Glutamatergic neuron (in vitro differentiated cells): ENCODE measurements around the gene RAN. TPM values are rescaled to one million over a fixed set of nuclear protein-coding genes. Genes with fewer than 3 reads are reported as not detected.

Experiments
- DNase-seq: peaks from one replicate; pipeline ENCODE4 v3.0.0; 2022
- H3K27ac Mint-ChIP-seq: one replicate; pipeline ENCODE4 v1.8.0; 2020; ENCODE audit warnings: mild to moderate bottlenecking, mixed read lengths, inconsistent platforms; ENCODE audit not compliant: unreplicated experiment
- H3K27me3 Mint-ChIP-seq: one replicate; pipeline ENCODE4 v1.8.0; 2020; ENCODE audit warnings: mild to moderate bottlenecking, moderate library complexity, mixed read lengths, inconsistent platforms; ENCODE audit not compliant: unreplicated experiment
- H3K36me3 Mint-ChIP-seq: one replicate; pipeline ENCODE4 v1.8.0; 2020; ENCODE audit warnings: mild to moderate bottlenecking, mixed read lengths, inconsistent platforms; ENCODE audit not compliant: unreplicated experiment
- H3K4me1 Mint-ChIP-seq: one replicate; pipeline ENCODE4 v1.8.0; 2020; ENCODE audit warnings: mild to moderate bottlenecking, low read depth, mixed read lengths, inconsistent platforms; ENCODE audit not compliant: unreplicated experiment
- H3K4me3 Mint-ChIP-seq: one replicate; pipeline ENCODE4 v1.8.0; 2020; ENCODE audit warnings: mild to moderate bottlenecking, mixed read lengths, inconsistent platforms; ENCODE audit not compliant: unreplicated experiment
- H3K9me3 Mint-ChIP-seq: one replicate; pipeline ENCODE4 v1.8.0; 2020; ENCODE audit warnings: mild to moderate bottlenecking, moderate library complexity, mixed read lengths, inconsistent platforms; ENCODE audit not compliant: unreplicated experiment
- CTCF ChIP-seq: fragments of 200-600 bp; sonication (generic); IDR thresholded peaks from one replicate; pipeline ENCODE4 v1.5.0; 2021; ENCODE audit not compliant: partially characterized antibody, unreplicated experiment
- total RNA-seq: library from RNA; stranded (reverse); fragmentation: NEBNext Ultra II Directional; extraction: Animal tissue kit (Norgen Biotek cat#: 25700); gene quantifications from one replicate; pipeline ENCODE4 v1.2.1, GENCODE V29; 2021; ENCODE audit not compliant: unreplicated experiment

The RAN gene
- total RNA-seq, 1 donor from 2014 or later: 766 TPM

- Mint-ChIP-seq H3K4me3 (no peak overlapping the region), H3K27me3 (peaks cover 9% of the 10 kb centered on the region), H3K27ac (no peak overlapping the region), H3K9me3 (peaks cover 2% of the 10 kb centered on the region), H3K4me1 (peaks cover 8% of the 10 kb centered on the region), H3K36me3 (no peaks in the 10 kb centered on the region)
- DNase-seq: no peak
- no peak for TF ChIP-seq CTCF
Observed at GRCh38 chr12:130850418-130851021, 21.3 kb upstream of the RAN start.

DNA sequence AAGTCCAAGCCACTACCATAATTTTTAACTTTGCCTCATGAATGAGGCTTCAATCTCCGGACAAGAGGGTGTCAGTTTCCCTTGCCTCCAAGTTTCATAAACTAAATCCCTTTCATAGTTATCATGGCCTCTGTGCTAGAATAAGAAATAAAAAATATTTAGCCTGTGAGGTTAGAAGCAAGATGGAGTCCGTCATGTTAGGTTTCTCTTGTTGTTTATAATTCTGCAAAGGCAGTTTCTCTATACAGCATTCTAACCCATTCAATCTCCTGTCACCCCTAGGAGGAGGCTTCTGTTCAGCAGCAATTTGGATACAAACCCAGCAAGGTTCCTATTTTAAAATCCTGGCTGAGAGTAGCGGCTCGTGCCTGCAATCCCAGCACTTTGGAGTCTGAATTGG is 15.8 kb upstream of the RAN start:
- H3K4me3 Mint-ChIP-seq: no peak overlapping the region
- H3K27ac Mint-ChIP-seq: no peak overlapping the region
- no peak for TF ChIP-seq CTCF
- peaks cover 5% of the 10 kb centered on the region for H3K27me3 Mint-ChIP-seq
- peaks cover 1% of the 10 kb centered on the region for H3K9me3 Mint-ChIP-seq
- peaks cover 10% of the 10 kb centered on the region for H3K36me3 Mint-ChIP-seq
- H3K4me1 Mint-ChIP-seq: peaks cover 1% of the 10 kb centered on the region
- no peak for DNase-seq

DNA sequence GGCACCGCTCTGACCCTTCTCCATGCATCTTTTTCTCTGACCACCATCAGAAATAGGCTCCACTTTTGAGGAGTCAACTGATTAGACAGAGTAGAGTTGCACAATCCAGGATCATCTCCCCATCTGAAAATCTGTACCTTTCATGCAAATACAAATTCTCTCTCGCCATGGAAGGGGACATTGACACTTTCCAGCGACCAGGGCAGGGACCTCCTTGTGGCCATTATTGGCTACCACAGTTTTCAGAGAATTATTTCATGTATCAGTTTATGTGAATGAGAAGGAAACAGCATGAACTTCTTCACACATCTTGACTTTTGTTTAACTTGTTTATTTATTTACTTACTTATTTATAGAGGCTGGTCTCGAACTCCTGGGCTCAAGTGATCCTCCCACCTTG is 13.8 kb upstream of the RAN start:
- peaks cover 6% of the 10 kb centered on the region for H3K9me3 Mint-ChIP-seq
- H3K27me3 Mint-ChIP-seq: peaks cover 2% of the 10 kb centered on the region
- H3K36me3 Mint-ChIP-seq: peaks cover 14% of the 10 kb centered on the region
- H3K27ac Mint-ChIP-seq: no peak overlapping the region
- no peak overlapping the region for H3K4me3 Mint-ChIP-seq
- TF ChIP-seq CTCF: no peak
- H3K4me1 Mint-ChIP-seq: peaks cover 1% of the 10 kb centered on the region
- no peak for DNase-seq

DNA sequence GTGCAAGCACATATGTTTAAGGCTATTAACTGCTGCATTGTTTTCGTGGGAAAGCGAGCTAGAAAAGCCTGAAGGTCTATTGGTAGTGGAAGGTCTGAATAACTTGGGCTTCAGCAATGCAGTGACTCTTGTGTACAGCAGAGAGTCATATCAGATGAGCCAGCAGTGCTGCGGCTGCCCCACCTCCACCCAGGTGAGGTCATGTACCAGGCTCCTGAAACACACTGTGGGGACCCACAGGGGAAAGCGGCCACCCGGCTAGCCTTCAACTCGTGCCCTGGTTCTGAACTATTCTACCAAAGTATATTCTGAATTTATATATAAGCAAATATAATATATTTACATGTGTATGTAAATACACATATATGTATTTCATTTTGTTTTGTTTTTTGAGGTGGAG is 12.7 kb upstream of the RAN start:
- Mint-ChIP-seq H3K36me3 (peaks cover 14% of the 10 kb centered on the region), H3K9me3 (peaks cover 6% of the 10 kb centered on the region), H3K27ac (no peak overlapping the region), H3K4me3 (no peak overlapping the region), H3K4me1 (no peaks in the 10 kb centered on the region), H3K27me3 (no peaks in the 10 kb centered on the region)
- TF ChIP-seq CTCF: no peak
- no peak for DNase-seq

DNA sequence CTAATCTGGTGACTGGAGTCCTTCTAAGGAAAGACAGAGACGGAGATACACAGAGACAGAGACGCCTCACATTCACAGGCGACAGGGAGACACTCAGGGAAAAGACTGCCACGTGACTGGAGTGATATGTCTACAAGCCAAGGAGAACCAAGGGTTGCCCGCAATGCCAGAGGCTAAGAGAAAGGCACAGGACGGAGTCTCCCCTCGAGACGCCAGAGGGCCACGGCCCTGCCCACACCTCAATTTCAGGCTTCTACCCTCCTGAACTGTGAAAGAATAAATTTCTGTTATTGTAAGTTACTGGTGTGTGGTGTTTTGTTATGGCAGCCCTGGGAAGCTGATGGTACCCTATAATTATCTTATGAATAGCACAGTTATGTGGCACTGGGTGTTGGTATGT is 11.6 kb upstream of the RAN start:
- no peak for DNase-seq
- H3K4me3 Mint-ChIP-seq: no peak overlapping the region
- no peak for TF ChIP-seq CTCF
- peaks cover 6% of the 10 kb centered on the region for H3K9me3 Mint-ChIP-seq
- H3K27me3 Mint-ChIP-seq: no peaks in the 10 kb centered on the region
- H3K4me1 Mint-ChIP-seq: no peaks in the 10 kb centered on the region
- no peak overlapping the region for H3K27ac Mint-ChIP-seq
- H3K36me3 Mint-ChIP-seq: peaks cover 14% of the 10 kb centered on the region
